Measurements from ENCODE around the gene HSPB9. TPM values are rescaled to one million over a fixed set of nuclear protein-coding genes. Genes with fewer than 3 reads are reported as not detected.

The HSPB9 gene
- total RNA-seq, 1 experiment from 2014 or later, result 0.15 TPM

- H3K18ac ChIP-seq (ENCODE audit: insufficient read length, low read depth, low read length), result no peak overlapping the region
- no peak overlapping the region for H4K91ac ChIP-seq (ENCODE audit: insufficient read length, low read depth, low read length)
- H3K36me3 Mint-ChIP-seq (ENCODE audit: insufficient read depth in 1 of 3, low read depth in 3 of 3), result no peaks in the 10 kb centered on the region; a peak in 1 of 7 replicates
- no peaks in the 10 kb centered on the region for H3K27me3 ChIP-seq (ENCODE audit: insufficient read depth, low read length)
- no peak overlapping the region for H3K27ac ChIP-seq (ENCODE audit: insufficient read length, low read depth, low read length)
- H3T11ph ChIP-seq (ENCODE audit: low read length), result no peak overlapping the region
- no peak overlapping the region for H4K5ac ChIP-seq (ENCODE audit: insufficient read length, low read depth, low read length)
- no peaks in the 10 kb centered on the region for H3K23me2 ChIP-seq (ENCODE audit: insufficient read length, low read depth, low read length, poor library complexity, severe bottlenecking)
- H2BK15ac ChIP-seq (ENCODE audit: low read depth, low read length), result no peak overlapping the region
- peaks cover 8% of the 10 kb centered on the region for H3K27me3 Mint-ChIP-seq (ENCODE audit: low read depth)
- no peak overlapping the region for H3K27ac Mint-ChIP-seq
- no peak overlapping the region for H2BK120ac ChIP-seq (ENCODE audit: low read depth, low read length, poor library complexity, severe bottlenecking)
- H3K79me1 ChIP-seq (ENCODE audit: insufficient read depth, low read depth, low read length, poor library complexity, severe bottlenecking), result no peaks in the 10 kb centered on the region
- H4K20me1 ChIP-seq (ENCODE audit: control insufficient read depth, insufficient read depth, insufficient read length), result peaks cover 3% of the 10 kb centered on the region
- TF ChIP-seq, protein P1, sequence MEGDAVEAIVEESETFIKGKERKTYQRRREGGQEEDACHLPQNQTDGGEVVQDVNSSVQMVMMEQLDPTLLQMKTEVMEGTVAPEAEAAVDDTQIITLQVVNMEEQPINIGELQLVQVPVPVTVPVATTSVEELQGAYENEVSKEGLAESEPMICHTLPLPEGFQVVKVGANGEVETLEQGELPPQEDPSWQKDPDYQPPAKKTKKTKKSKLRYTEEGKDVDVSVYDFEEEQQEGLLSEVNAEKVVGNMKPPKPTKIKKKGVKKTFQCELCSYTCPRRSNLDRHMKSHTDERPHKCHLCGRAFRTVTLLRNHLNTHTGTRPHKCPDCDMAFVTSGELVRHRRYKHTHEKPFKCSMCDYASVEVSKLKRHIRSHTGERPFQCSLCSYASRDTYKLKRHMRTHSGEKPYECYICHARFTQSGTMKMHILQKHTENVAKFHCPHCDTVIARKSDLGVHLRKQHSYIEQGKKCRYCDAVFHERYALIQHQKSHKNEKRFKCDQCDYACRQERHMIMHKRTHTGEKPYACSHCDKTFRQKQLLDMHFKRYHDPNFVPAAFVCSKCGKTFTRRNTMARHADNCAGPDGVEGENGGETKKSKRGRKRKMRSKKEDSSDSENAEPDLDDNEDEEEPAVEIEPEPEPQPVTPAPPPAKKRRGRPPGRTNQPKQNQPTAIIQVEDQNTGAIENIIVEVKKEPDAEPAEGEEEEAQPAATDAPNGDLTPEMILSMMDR (conservative IDR thresholded peaks at IDR 0.05), result 0 out of 3 replicates have a peak, but pooled peaks have one; percentile 20
- H2BK12ac ChIP-seq (ENCODE audit: insufficient read length, low read depth, low read length), result no peak overlapping the region
- no peak overlapping the region for H3K23ac ChIP-seq (ENCODE audit: insufficient read length, low read depth, low read length)
- H3K56ac ChIP-seq (ENCODE audit: insufficient read length, low read depth, low read length), result no peak overlapping the region
- no peak overlapping the region for H3K4ac ChIP-seq (ENCODE audit: low read depth, low read length)
- no peak overlapping the region for H2BK20ac ChIP-seq (ENCODE audit: low read depth, low read length, poor library complexity, severe bottlenecking)
- H3K9ac ChIP-seq (ENCODE audit: extremely low read depth, insufficient read length, low read length), result no peak overlapping the region
- WGBS (ENCODE audit: extremely low coverage, insufficient read length, low lambda C conversion rate), result no CpG with 5 or more reads among the region's 11 CpGs
- H3K4me1 Mint-ChIP-seq, result no peaks in the 10 kb centered on the region; a peak in 1 of 4 replicates
- no peak overlapping the region for H2BK5ac ChIP-seq (ENCODE audit: insufficient read length, low read length)
- no peak overlapping the region for H3K4me3 Mint-ChIP-seq
- H2AFZ ChIP-seq (ENCODE audit: low read length), result no peak overlapping the region
- no peak overlapping the region for H4K8ac ChIP-seq (replicated peaks; ENCODE audit: insufficient read length, low read depth, low read length)
- H3K4me1 ChIP-seq (ENCODE audit: insufficient read depth, low read length), result no peaks in the 10 kb centered on the region
- DNase-seq, result peak; percentile 78
- no peak overlapping the region for H3K4me2 ChIP-seq (ENCODE audit: insufficient read depth, insufficient read length, low read length)
- no peaks in the 10 kb centered on the region for H3K9me3 ChIP-seq (ENCODE audit: control insufficient read depth, low read depth, low read length)
- H2AK5ac ChIP-seq (ENCODE audit: insufficient read length, low read length), result no peak overlapping the region
- H3K79me2 ChIP-seq (ENCODE audit: insufficient read depth, low read length), result no peaks in the 10 kb centered on the region
- no peak overlapping the region; the same call in 1 of the 2 replicates for H3K14ac ChIP-seq (ENCODE audit: insufficient read depth, low read length)
- no peaks in the 10 kb centered on the region for H3K9me3 Mint-ChIP-seq
Observed at GRCh38 chr17:42171831-42172230, 49.2 kb downstream of the HSPB9 start.

Other genes with a start within 250 kb of the HSPB9 start
- 279 and 289 TPM in 2 replicates for gene ACLY, start 203.9 kb upstream of the HSPB9 start, total RNA-seq (2021)
- 1.3 and 2.1 TPM in 2 replicates for gene ODAD4, start 192.2 kb upstream of the HSPB9 start, total RNA-seq (2021)
- gene CNP, start 156.0 kb upstream of the HSPB9 start, total RNA-seq (2021), result 78.5 and 79.7 TPM in 2 replicates
- 135 and 141 TPM in 2 replicates for gene DNAJC7, start 105.4 kb upstream of the HSPB9 start, total RNA-seq (2021)
- gene NKIRAS2, start 102.7 kb upstream of the HSPB9 start, total RNA-seq (2021), result 36.6 and 37.1 TPM in 2 replicates
- 1.0 and 1.2 TPM in 2 replicates for gene C17orf113, start 72.2 kb upstream of the HSPB9 start, total RNA-seq (2021)
- 2.8 and 3.1 TPM in 2 replicates for gene ZNF385C, start 24.3 kb upstream of the HSPB9 start, total RNA-seq (2021)
- gene DHX58, start 10.1 kb upstream of the HSPB9 start, total RNA-seq (2021), result 3.9 and 4.5 TPM in 2 replicates
- gene KAT2A, start 1.4 kb upstream of the HSPB9 start, total RNA-seq (2021), result 39.1 and 43.5 TPM in 2 replicates
- gene RAB5C, start 32.2 kb downstream of the HSPB9 start, total RNA-seq (2021), result 73.8 and 75.7 TPM in 2 replicates
- gene KCNH4, start 58.3 kb downstream of the HSPB9 start, total RNA-seq (2021), result 0.13 TPM in 1 of 2 replicates, not detected in the other
- gene HCRT, start 62.6 kb downstream of the HSPB9 start, total RNA-seq (2021), result not detected in 2 replicates
- 8.5 and 11.0 TPM in 2 replicates for gene GHDC, start 71.7 kb downstream of the HSPB9 start, total RNA-seq (2021)
- gene STAT5B, start 153.6 kb downstream of the HSPB9 start, total RNA-seq (2021), result 42.9 and 46.2 TPM in 2 replicates
- 4.3 and 6.4 TPM in 2 replicates for gene STAT5A, start 165.7 kb downstream of the HSPB9 start, total RNA-seq (2021)